Parathyroid adenoma (tissue), 2 donors: ENCODE results near the gene TJAP1.
"Not testable (repeated sequence)": the region's sequence is repeated elsewhere in the genome, so short reads cannot be mapped to it uniquely, and the experiment has no call there.

Source experiments
- H2AFZ ChIP-seq: fragments of 300-600 bp; sonication (generic); one replicate; pipeline ENCODE4 v1.7.0; 2017; ENCODE audit warnings: antibody characterized with exemption, mild to moderate bottlenecking
- H3K27ac ChIP-seq: fragments of 300-600 bp; sonication (generic); one replicate; pipeline ENCODE4 v1.7.0; 2017
- H3K27me3 ChIP-seq: fragments of 300-600 bp; sonication (generic); one replicate; pipeline ENCODE4 v1.7.0; 2017; ENCODE audit warnings: low read length; ENCODE audit not compliant: control insufficient read depth, insufficient read depth
- H3K36me3 ChIP-seq: fragments of 300-600 bp; sonication (generic); one replicate; pipeline ENCODE4 v1.7.0; 2017; ENCODE audit warnings: low read length; ENCODE audit not compliant: control insufficient read depth, insufficient read depth
- H3K4me1 ChIP-seq: fragments of 300-600 bp; sonication (generic); one replicate; pipeline ENCODE4 v1.7.0; 2017; ENCODE audit warnings: control low read depth
- H3K4me2 ChIP-seq: fragments of 300-600 bp; sonication (generic); one replicate; pipeline ENCODE4 v1.7.0; 2017; ENCODE audit warnings: low read length
- H3K4me3 ChIP-seq: fragments of 300-600 bp; sonication (generic); one replicate; pipeline ENCODE4 v1.7.0; 2017; ENCODE audit warnings: low read depth, low read length
- H3K79me2 ChIP-seq: fragments of 300-600 bp; sonication (generic); one replicate; pipeline ENCODE4 v1.7.0; 2017; ENCODE audit warnings: control low read depth
- H3K9ac ChIP-seq: fragments of 300-600 bp; sonication (generic); one replicate; pipeline ENCODE4 v1.7.0; 2017; ENCODE audit warnings: mild to moderate bottlenecking
- H3K9me3 ChIP-seq: fragments of 300-600 bp; sonication (generic); one replicate; pipeline ENCODE4 v1.7.0; 2017; ENCODE audit warnings: low read length; ENCODE audit not compliant: control insufficient read depth
- TF ChIP-seq, protein P1 (sequence below): fragments of 300-600 bp; sonication (generic); IDR thresholded peaks from one replicate; pipeline ENCODE4 v1.7.0; 2017; ENCODE audit warnings: antibody characterized with exemption, mild to moderate bottlenecking
- donor health status: primary hyperparathyroidism.

TJAP1 gene

DNA sequence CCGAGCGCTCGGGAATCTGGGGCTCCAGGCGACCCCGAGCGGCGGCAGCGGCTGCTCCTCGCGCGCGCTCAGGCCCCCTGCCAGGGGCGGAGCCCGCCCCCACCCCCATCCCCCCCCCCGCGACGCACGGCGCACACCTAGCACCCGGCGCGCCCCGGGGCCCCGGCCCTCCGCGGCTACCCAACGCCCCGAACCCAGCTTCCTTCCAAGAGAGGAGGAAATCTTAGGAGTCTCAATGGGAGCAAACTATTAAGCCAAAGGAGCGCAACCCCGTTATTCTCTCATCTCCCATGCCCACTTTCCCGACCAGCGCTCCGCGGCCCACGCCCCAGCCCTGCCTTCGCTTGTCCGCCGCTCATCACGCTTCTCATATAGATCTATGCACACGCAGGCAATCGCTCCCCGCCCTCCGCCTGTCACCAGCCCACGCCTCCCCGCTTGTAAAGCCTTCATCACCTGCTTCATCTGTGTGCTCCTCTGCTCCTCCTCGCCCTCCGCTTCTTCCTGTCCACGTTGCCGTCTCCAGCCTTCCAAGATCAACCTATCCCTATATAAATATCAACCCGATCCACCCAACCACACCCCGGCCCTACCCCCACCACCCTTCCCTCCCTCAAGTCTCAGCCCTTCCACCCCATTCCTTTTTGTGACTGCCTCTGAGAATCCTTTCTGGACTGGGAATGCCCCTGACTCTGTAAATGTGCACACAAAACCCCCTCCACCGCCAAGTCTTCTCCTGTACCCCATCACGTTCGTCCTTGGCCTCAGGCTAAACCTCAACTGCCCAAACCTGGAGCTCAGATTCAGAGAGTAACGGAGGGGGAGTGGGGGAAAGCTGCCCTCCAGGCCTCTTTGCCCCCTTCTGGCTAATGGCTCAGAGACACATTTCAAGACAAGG, 21.6 kb upstream of the TJAP1 start, which contains the start of gene DLK2:
Gene DLK2, minus strand, starts transcription at position 18 of the 898 bp plus-strand sequence. CDS start 723 bp downstream, outside the sequence.
- no peak within 1 kb of the TSS for H3K27ac ChIP-seq
- no peaks in the 10 kb centered on the region for H3K27me3 ChIP-seq
- no peak within 1 kb of the TSS for H3K9ac ChIP-seq

DNA sequence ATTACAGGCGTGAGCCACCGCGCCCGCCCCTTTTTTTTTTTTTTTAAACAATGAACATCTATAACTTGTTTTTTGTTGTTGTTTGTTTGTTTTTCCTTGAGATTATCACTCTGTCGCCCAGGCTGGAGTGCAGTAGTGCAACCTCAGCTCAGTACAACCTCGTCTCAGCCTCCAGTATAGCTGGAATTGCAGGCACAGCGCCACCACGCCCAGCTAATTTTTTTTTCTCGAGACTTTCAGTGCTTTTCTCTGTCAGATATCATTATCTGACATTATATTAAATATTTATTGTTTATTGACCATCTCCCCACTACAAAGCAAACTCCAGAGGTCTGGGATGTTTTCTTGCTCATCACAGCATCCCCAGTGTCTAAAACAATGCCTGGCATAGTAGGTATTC, 19.7 kb upstream of the TJAP1 start:
- no peak overlapping the region for H2AFZ ChIP-seq
- no peaks in the 10 kb centered on the region for H3K9me3 ChIP-seq
- H3K4me1 ChIP-seq: peaks cover 5% of the 10 kb centered on the region
- no peak overlapping the region for H3K4me2 ChIP-seq
- H3K27ac ChIP-seq: no peak overlapping the region
- H3K36me3 ChIP-seq: no peaks in the 10 kb centered on the region
- TF ChIP-seq, protein P1, sequence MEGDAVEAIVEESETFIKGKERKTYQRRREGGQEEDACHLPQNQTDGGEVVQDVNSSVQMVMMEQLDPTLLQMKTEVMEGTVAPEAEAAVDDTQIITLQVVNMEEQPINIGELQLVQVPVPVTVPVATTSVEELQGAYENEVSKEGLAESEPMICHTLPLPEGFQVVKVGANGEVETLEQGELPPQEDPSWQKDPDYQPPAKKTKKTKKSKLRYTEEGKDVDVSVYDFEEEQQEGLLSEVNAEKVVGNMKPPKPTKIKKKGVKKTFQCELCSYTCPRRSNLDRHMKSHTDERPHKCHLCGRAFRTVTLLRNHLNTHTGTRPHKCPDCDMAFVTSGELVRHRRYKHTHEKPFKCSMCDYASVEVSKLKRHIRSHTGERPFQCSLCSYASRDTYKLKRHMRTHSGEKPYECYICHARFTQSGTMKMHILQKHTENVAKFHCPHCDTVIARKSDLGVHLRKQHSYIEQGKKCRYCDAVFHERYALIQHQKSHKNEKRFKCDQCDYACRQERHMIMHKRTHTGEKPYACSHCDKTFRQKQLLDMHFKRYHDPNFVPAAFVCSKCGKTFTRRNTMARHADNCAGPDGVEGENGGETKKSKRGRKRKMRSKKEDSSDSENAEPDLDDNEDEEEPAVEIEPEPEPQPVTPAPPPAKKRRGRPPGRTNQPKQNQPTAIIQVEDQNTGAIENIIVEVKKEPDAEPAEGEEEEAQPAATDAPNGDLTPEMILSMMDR: no peak
- H3K9ac ChIP-seq: no peak overlapping the region
- H3K27me3 ChIP-seq: no peaks in the 10 kb centered on the region
- H3K4me3 ChIP-seq: no peak overlapping the region
- no peaks in the 10 kb centered on the region for H3K79me2 ChIP-seq

More for the DNA sequence above, 21.6 kb upstream of the TJAP1 start, which contains the start of gene DLK2:
- TF ChIP-seq, protein P1: no peak
- peak within 1 kb of the TSS; percentile 43 for H3K4me3 ChIP-seq
- H3K36me3 ChIP-seq: no peaks in the 10 kb centered on the region
- no peaks in the 10 kb centered on the region for H3K9me3 ChIP-seq
- peaks cover 5% of the 10 kb centered on the region for H3K4me1 ChIP-seq
- H2AFZ ChIP-seq: peak within 1 kb of the TSS; percentile 86
- no peaks in the 10 kb centered on the region for H3K79me2 ChIP-seq
- peak within 1 kb of the TSS; percentile 71 for H3K4me2 ChIP-seq

DNA sequence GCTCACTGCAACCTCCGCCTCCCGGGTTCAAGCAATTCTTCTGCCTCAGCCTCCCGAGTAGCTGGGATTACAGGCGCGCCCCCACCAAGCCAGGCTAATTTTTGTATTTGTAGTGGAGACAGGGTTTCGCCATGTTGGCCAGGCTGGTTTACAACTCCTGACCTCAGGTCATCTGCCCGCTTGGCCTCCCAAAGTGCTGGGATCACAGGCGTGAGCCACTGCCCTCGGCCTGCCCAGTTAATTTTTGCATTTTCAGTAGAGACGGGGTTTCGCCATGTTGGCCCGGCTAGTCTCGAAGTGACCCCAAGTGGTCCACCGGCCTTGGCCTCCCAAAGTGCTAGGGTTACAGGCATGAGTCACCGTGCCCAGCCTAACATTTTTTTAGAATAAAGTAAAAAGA, 19.2 kb upstream of the TJAP1 start:
- not testable (repeated sequence) for H3K4me3 ChIP-seq, H3K27ac ChIP-seq, H3K9me3 ChIP-seq, H3K4me1 ChIP-seq, H3K27me3 ChIP-seq, H3K79me2 ChIP-seq, H3K4me2 ChIP-seq, H3K9ac ChIP-seq, H3K36me3 ChIP-seq, H2AFZ ChIP-seq

DNA sequence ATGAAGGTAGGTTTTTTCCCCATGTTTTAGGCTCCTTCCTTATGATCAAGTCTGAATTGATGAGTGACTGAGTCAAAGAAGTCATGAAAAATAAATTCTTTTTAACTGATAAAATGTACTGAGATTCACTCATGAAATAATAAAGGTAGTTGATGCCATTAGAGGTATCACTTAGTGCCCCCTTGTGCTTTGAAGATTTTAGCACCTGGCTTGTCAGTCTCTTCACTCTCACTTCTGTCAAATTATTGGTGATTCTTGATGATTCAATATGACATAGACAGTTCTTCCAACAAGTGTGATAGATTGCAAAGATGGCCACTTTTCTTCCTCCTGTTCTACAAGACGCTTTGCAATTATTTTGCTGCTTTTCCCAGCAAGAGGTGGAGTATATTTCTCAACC, 17.8 kb upstream of the TJAP1 start:
- no peak overlapping the region for H3K9ac ChIP-seq
- TF ChIP-seq, protein P1: no peak

DNA sequence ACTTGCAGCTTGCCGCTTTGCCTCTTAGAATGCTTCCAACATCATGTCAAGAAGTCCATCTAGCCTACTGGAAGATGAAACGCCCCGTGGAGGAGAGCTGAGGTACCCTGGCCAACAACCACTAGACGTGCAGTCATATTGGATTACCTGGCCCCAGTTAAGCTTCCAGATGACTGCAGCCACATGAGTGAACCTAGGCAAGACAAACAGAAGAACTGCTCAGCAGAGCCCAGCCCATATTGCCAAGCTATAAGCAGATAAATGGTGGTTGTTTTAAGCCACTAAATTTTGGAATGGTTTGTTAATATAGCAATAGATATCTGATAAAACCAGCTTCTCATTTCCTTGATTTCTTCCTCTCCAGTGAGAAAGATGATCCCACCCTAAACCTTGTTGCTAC, 17.3 kb upstream of the TJAP1 start:
- Histone ChIP-seq H3K27ac (no peak overlapping the region), H3K4me2 (no peak overlapping the region), H3K79me2 (no peaks in the 10 kb centered on the region), H3K27me3 (no peaks in the 10 kb centered on the region), H3K9me3 (no peaks in the 10 kb centered on the region), H3K36me3 (no peaks in the 10 kb centered on the region), H3K4me1 (peaks cover 5% of the 10 kb centered on the region), H3K9ac (no peak overlapping the region), H2AFZ (no peak overlapping the region), H3K4me3 (no peak overlapping the region)
- TF ChIP-seq, protein P1: no peak

More for the DNA sequence above, 17.8 kb upstream of the TJAP1 start:
- H3K27ac ChIP-seq: no peak overlapping the region
- peaks cover 5% of the 10 kb centered on the region for H3K4me1 ChIP-seq
- H3K4me3 ChIP-seq: no peak overlapping the region
- H3K36me3 ChIP-seq: no peaks in the 10 kb centered on the region
- H2AFZ ChIP-seq: no peak overlapping the region
- no peaks in the 10 kb centered on the region for H3K27me3 ChIP-seq
- no peaks in the 10 kb centered on the region for H3K9me3 ChIP-seq
- no peaks in the 10 kb centered on the region for H3K79me2 ChIP-seq
- no peak overlapping the region for H3K4me2 ChIP-seq
